Stomach (tissue), 4 donors: ENCODE results near the gene FKBP1B.

Source experiments
- CTCF ChIP-seq, 7 experiments: fragments of 450-650 bp in 4 of 7; fragments of 200-600 bp in 3 of 7; sonication (generic) in 3 of 7; IDR thresholded peaks; one replicate each; pipeline ENCODE4 v1.5.1; 2016 to 2019; ENCODE audit warnings: antibody characterized with exemption in 7 of 7, control low read depth in 2 of 7, mild to moderate bottlenecking in 1 of 7
- EP300 ChIP-seq: sonication (generic); formaldehyde crosslinking; IDR thresholded peaks from one replicate; pipeline ENCODE4 v1.6.1; 2017; ENCODE audit warnings: antibody characterized with exemption
- POLR2A ChIP-seq, 4 donors: fragments of 450-650 bp; IDR thresholded peaks; one replicate each; pipeline ENCODE4 v1.6.1; 2016; ENCODE audit warnings: antibody characterized with exemption in 4 of 4, control low read depth in 2 of 4, mild to moderate bottlenecking in 1 of 4, moderate library complexity in 1 of 4
- POLR2AphosphoS5 ChIP-seq, 3 donors: sonication (generic); formaldehyde crosslinking; IDR thresholded peaks; one replicate each; pipeline ENCODE4 v1.6.1; 2016; ENCODE audit warnings: antibody characterized with exemption in 3 of 3

GRCh38 chr2:24008672-24009366 lies 40.7 kb upstream of the FKBP1B start:
- TF ChIP-seq CTCF (IDR thresholded peaks at IDR 0.05): no peak
- no peak for TF ChIP-seq POLR2AphosphoS5 (IDR thresholded peaks at IDR 0.05)
- TF ChIP-seq POLR2A (IDR thresholded peaks at IDR 0.05): no peak
- no peak for TF ChIP-seq EP300
